Measurements from ENCODE around the gene PTTG1IP.

DNA sequence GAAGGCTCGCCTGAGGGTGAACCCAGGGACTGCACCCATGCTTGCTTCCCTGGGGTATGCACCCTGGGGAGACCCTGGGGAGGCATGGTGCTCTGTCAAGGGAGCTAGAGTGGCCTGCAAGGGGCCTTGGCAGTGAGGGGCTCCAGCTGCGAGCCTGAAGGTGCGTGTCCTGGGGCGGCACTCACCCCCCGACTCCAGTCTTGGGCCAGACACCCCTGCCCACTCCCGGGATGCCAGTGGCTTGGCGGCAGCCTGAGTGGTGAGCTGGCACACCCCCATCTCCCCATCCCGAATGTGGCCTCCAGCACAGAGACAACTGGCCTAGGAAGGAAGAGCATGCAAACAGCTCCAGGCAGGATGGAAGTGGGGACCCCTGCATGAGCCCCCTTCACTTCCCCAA is 58.3 kb downstream of the PTTG1IP start:
- TF ChIP-seq, protein P1, sequence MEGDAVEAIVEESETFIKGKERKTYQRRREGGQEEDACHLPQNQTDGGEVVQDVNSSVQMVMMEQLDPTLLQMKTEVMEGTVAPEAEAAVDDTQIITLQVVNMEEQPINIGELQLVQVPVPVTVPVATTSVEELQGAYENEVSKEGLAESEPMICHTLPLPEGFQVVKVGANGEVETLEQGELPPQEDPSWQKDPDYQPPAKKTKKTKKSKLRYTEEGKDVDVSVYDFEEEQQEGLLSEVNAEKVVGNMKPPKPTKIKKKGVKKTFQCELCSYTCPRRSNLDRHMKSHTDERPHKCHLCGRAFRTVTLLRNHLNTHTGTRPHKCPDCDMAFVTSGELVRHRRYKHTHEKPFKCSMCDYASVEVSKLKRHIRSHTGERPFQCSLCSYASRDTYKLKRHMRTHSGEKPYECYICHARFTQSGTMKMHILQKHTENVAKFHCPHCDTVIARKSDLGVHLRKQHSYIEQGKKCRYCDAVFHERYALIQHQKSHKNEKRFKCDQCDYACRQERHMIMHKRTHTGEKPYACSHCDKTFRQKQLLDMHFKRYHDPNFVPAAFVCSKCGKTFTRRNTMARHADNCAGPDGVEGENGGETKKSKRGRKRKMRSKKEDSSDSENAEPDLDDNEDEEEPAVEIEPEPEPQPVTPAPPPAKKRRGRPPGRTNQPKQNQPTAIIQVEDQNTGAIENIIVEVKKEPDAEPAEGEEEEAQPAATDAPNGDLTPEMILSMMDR (IDR thresholded peaks at IDR 0.05; ENCODE audit: borderline replicate concordance, extremely low read depth, low read length, poor library complexity, severe bottlenecking): no peak
- TF ChIP-seq EZH2 (IDR thresholded peaks at IDR 0.05; ENCODE audit: borderline replicate concordance, low read depth, low read length, severe bottlenecking): no peak
